Measurements from ENCODE around the gene KRTAP1-4. TPM values are rescaled to one million over a fixed set of nuclear protein-coding genes. Genes with fewer than 3 reads are reported as not detected.

KRTAP1-4 gene
- total RNA-seq, 1 experiment from 2014 or later = not detected

DNA sequence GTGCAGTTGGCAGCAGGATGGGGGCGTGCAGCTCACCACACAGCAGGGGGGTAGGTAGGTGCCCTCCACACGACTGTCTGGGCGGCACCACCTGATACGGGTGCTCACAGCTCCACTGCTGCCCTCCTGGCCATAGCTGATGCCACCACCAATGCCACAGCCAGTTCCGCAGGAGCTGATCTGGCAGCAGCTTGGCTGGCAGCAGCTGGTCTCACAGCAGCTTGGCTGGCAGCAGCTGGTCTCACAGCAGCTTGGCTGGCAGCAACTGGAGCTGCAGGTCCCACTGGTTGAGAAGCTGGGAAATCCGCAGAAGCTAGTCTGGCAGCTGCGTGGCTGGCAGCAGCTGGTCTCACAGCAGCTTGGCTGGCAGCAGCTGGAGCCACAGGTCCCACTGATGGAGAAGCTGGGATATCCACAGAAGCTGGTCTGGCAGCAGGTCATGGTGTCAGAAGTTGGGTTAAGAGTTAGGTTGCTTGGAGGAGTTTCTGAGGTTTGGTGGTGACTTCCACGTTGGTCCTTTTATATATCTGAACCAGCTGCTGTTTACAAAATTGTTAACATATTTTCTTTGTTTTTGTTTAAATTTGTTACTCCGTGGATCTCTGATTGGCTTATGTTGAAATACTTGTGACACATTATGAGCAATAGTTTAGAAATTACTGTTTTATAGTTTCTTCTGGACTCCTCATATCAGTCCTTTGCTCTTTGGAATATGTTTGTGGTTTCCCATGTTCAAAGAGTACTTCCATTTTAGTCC, 3.1 kb downstream of the KRTAP1-4 start, which contains the start of gene KRTAP1-5:
Gene KRTAP1-5, minus strand, starts transcription at position 494 of the 757 bp plus-strand sequence. Its CDS starts 53 bp downstream, at position 441.
- H3K36me3 ChIP-seq (ENCODE audit: low read depth, low read length) = no peaks in the 10 kb centered on the region
- no peaks in the 10 kb centered on the region for H3F3A ChIP-seq (ENCODE audit: low read length, unreplicated experiment)
- TF ChIP-seq, protein P1, sequence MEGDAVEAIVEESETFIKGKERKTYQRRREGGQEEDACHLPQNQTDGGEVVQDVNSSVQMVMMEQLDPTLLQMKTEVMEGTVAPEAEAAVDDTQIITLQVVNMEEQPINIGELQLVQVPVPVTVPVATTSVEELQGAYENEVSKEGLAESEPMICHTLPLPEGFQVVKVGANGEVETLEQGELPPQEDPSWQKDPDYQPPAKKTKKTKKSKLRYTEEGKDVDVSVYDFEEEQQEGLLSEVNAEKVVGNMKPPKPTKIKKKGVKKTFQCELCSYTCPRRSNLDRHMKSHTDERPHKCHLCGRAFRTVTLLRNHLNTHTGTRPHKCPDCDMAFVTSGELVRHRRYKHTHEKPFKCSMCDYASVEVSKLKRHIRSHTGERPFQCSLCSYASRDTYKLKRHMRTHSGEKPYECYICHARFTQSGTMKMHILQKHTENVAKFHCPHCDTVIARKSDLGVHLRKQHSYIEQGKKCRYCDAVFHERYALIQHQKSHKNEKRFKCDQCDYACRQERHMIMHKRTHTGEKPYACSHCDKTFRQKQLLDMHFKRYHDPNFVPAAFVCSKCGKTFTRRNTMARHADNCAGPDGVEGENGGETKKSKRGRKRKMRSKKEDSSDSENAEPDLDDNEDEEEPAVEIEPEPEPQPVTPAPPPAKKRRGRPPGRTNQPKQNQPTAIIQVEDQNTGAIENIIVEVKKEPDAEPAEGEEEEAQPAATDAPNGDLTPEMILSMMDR (conservative IDR thresholded peaks at IDR 0.05; ENCODE audit: low read depth, low read length) = no peak
- TF ChIP-seq EZH2phosphoT487 (IDR thresholded peaks at IDR 0.05; ENCODE audit: borderline replicate concordance, low read length) = no peak
- TF ChIP-seq EZH2 (IDR thresholded peaks at IDR 0.05; ENCODE audit: low read length, unreplicated experiment) = no peak
- H3K9me3 ChIP-seq (ENCODE audit: low read length) = no peaks in the 10 kb centered on the region
- no peaks in the 10 kb centered on the region for H3K27me3 ChIP-seq (ENCODE audit: low read length)
- no peak within 1 kb of the TSS for H3K4me3 ChIP-seq (ENCODE audit: low read length)
- no peaks in the 10 kb centered on the region for H4K20me1 ChIP-seq (ENCODE audit: low read length)
- no TSS peak for BruUV-seq (replicated peaks)
- H3K4me2 ChIP-seq (ENCODE audit: low read length) = peak within 1 kb of the TSS; percentile 49; the same call in 1 of the 2 replicates
- POLR2A ChIA-PET (ENCODE audit: unreplicated experiment) = no interaction called here
- H3K4me1 ChIP-seq (ENCODE audit: insufficient read depth, low read length) = peaks cover 17% of the 10 kb centered on the region
- H3K9me2 ChIP-seq (replicated peaks; ENCODE audit: low read length) = no peaks in the 10 kb centered on the region
- peak within 1 kb of the TSS; percentile 55 for H2AFZ ChIP-seq (ENCODE audit: low read length)
- DNase-seq (peak; percentile 58), ATAC-seq (peak; percentile 43; the same call in 1 of the 2 replicates)
- intact Hi-C loops (cut with micrococcal nuclease) = no loop called here
- CTCF ChIA-PET = no interaction called here
- no peaks in the 10 kb centered on the region for H3K79me2 ChIP-seq (ENCODE audit: low read length)
- H3K27ac ChIP-seq (ENCODE audit: low read length) = peak within 1 kb of the TSS; percentile 39
- no peak within 1 kb of the TSS for H3K9ac ChIP-seq (ENCODE audit: low read length)

DNA sequence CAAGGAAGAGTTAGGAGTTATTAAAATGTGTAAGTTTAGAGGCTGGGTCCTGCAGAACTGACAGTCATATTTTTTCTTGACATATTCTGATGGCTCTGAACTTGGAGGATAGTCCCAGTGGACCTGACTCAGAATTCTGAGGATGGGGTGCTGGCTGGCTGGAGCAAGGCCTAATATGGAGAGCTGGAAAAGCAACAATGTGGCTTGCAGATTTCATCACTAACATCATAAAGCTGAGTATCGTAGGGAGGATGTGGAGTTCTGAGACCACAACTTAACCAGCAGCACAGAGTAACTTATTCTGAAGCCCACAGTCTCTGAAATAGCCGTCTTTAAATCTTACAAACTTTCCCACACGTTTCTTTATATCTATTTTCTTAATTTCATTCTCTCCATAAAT, 5.3 kb downstream of the KRTAP1-4 start:
- Histone ChIP-seq H3K4me1 (ENCODE audit: insufficient read depth, low read length) (peaks cover 21% of the 10 kb centered on the region), H3K9me3 (ENCODE audit: low read length) (no peaks in the 10 kb centered on the region), H3K9ac (ENCODE audit: low read length) (no peak overlapping the region), H2AFZ (ENCODE audit: low read length) (no peak overlapping the region), H4K20me1 (ENCODE audit: low read length) (no peaks in the 10 kb centered on the region), H3F3A (ENCODE audit: low read length, unreplicated experiment) (no peaks in the 10 kb centered on the region), H3K4me2 (ENCODE audit: low read length) (no peak overlapping the region), H3K27ac (ENCODE audit: low read length) (no peak overlapping the region), H3K79me2 (ENCODE audit: low read length) (no peaks in the 10 kb centered on the region), H3K9me2 (replicated peaks; ENCODE audit: low read length) (no peaks in the 10 kb centered on the region), H3K27me3 (ENCODE audit: low read length) (no peaks in the 10 kb centered on the region), H3K36me3 (ENCODE audit: low read depth, low read length) (no peaks in the 10 kb centered on the region), H3K4me3 (ENCODE audit: low read length) (no peak overlapping the region)
- intact Hi-C loops (cut with micrococcal nuclease) = no loop called here
- BruUV-seq (replicated peaks) = no TSS peak
- POLR2A ChIA-PET (ENCODE audit: unreplicated experiment) = no interaction called here
- CTCF ChIA-PET = no interaction called here
- TF ChIP-seq EZH2phosphoT487 (IDR thresholded peaks at IDR 0.05; ENCODE audit: borderline replicate concordance, low read length) (no peak), EZH2 (IDR thresholded peaks at IDR 0.05; ENCODE audit: low read length, unreplicated experiment) (no peak)
- TF ChIP-seq, protein P1 (conservative IDR thresholded peaks at IDR 0.05; ENCODE audit: low read depth, low read length) = no peak
- no peak for DNase-seq
- no peak for ATAC-seq

DNA sequence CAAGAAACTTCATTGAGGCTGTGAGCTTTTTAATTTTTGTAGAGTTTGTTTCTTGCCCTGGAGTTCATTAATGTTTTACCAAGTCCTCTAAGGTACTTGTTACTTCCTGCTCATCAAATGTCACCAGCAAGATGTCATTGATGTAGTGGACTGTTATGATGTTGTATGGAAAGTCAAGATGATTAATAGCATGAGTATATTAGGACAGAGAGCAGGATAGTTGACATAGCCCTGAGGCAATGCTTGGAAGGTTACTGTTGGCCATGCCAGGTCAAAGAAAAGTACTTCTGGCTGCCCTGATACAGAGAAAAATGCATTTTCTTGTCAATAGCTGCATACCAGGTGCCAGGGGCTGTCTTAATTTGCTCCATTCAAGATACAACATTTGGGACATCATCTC, 9.7 kb downstream of the KRTAP1-4 start:
- peak; percentile 60 for DNase-seq
- POLR2A ChIA-PET (ENCODE audit: unreplicated experiment) = interaction anchor here (0.6 to 0.7 kb wide), 2 partner anchors 78 to 168 kb away, joined by 3 to 5 read pairs; no protein-coding TSS in a partner anchor
- BruUV-seq (replicated peaks) = no TSS peak

More for the DNA sequence above, 9.7 kb downstream of the KRTAP1-4 start:
- peaks cover 4% of the 10 kb centered on the region; the same call in 1 of the 2 replicates for H3K4me1 ChIP-seq (ENCODE audit: insufficient read depth, low read length)
- peak; percentile 45; the same call in 1 of the 2 replicates for ATAC-seq
- H3K9ac ChIP-seq (ENCODE audit: low read length) = no peak overlapping the region
- H3K9me3 ChIP-seq (ENCODE audit: low read length) = no peaks in the 10 kb centered on the region
- intact Hi-C loops (cut with micrococcal nuclease) = no loop called here
- no peak overlapping the region for H3K27ac ChIP-seq (ENCODE audit: low read length)
- H3K4me2 ChIP-seq (ENCODE audit: low read length) = no peak overlapping the region
- no peaks in the 10 kb centered on the region for H3K27me3 ChIP-seq (ENCODE audit: low read length)
- TF ChIP-seq EZH2phosphoT487 (IDR thresholded peaks at IDR 0.05; ENCODE audit: borderline replicate concordance, low read length) (no peak), EZH2 (IDR thresholded peaks at IDR 0.05; ENCODE audit: low read length, unreplicated experiment) (no peak)
- TF ChIP-seq, protein P1 (conservative IDR thresholded peaks at IDR 0.05; ENCODE audit: low read depth, low read length) = no peak
- no peaks in the 10 kb centered on the region for H3F3A ChIP-seq (ENCODE audit: low read length, unreplicated experiment)
- no peaks in the 10 kb centered on the region for H3K9me2 ChIP-seq (replicated peaks; ENCODE audit: low read length)
- no peak overlapping the region for H2AFZ ChIP-seq (ENCODE audit: low read length)
- no peaks in the 10 kb centered on the region for H3K36me3 ChIP-seq (ENCODE audit: low read depth, low read length)
- H3K4me3 ChIP-seq (ENCODE audit: low read length) = no peak overlapping the region
- H3K79me2 ChIP-seq (ENCODE audit: low read length) = no peaks in the 10 kb centered on the region
- no peaks in the 10 kb centered on the region for H4K20me1 ChIP-seq (ENCODE audit: low read length)
- CTCF ChIA-PET = no interaction called here
